Right atrium auricular region (tissue), 2 donors: Measurements from ENCODE around the gene RYR3. TPM values are rescaled to one million over a fixed set of nuclear protein-coding genes. Genes with fewer than 3 reads are reported as not detected.

Experiments used
- DNase-seq: peaks from one replicate; pipeline ENCODE4 v3.0.0-alpha.2; 2019; ENCODE audit warnings: low spot score
- H3K27ac ChIP-seq, 2 donors: fragments of 200-600 bp; sonication (generic); 1 replicate in 1 of 2; 2 replicates in 1 of 2; pipeline ENCODE4 v1.5.1; 2016 to 2019
- H3K27me3 ChIP-seq, 2 donors: fragments of 200-600 bp; sonication (generic); one replicate each; pipeline versions ENCODE4 v1.5.1 to v1.6.0; 2017 to 2019
- H3K36me3 ChIP-seq: fragments of 200-600 bp; sonication (generic); one replicate; pipeline ENCODE4 v1.5.1; 2016
- H3K4me1 ChIP-seq, 2 donors: fragments of 200-600 bp; sonication (generic); one replicate each; pipeline versions ENCODE4 v1.5.1 to v1.6.0; 2017 to 2019
- H3K4me3 ChIP-seq, 2 donors: fragments of 200-600 bp; sonication (generic); 1 replicate in 1 of 2; 2 replicates in 1 of 2; pipeline ENCODE4 v1.5.1; 2017 to 2019; ENCODE audit warnings: mild to moderate bottlenecking in 1 of 2, moderate library complexity in 1 of 2
- H3K9me3 ChIP-seq, 2 donors: fragments of 200-600 bp; sonication (generic); one replicate each; pipeline ENCODE4 v1.5.1; 2019
- total RNA-seq, 2 donors: library from RNA; depleted of rRNA; stranded (reverse); fragments of >200 nt; gene quantifications; one replicate each; pipeline ENCODE4 v1.1.0, GENCODE V29; 2016
- TF ChIP-seq, protein P1 (sequence below), 2 donors: fragments of 200-600 bp; sonication (generic); IDR thresholded peaks; one replicate each; pipeline ENCODE4 v1.5.1; 2019; ENCODE audit warnings: antibody characterized with exemption in 2 of 2

The RYR3 gene
- total RNA-seq, 2 donors from 2014 or later: 0.08 to 0.11 TPM

DNA sequence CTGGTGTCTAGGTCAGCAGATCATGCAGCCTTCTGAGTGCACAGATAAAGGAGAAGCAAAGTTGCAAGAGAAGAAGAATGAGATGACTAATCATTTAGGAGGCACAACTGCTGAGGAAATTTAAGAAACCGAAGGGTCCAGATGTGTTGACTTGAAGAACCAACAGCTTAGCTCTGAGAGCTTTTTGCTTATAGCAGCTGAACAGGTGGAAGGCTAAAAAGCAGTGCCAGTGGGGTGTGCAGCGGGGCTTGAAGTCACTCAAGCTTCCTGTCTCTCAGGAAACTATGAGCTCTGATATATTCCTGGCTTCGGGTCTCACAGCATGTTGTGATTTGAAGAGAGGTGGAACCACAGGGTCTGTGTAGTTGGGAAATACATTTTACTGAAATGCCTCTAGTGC, 305.7 kb downstream of the RYR3 start:
- no peaks in the 10 kb centered on the region for H3K4me1 ChIP-seq
- TF ChIP-seq, protein P1, sequence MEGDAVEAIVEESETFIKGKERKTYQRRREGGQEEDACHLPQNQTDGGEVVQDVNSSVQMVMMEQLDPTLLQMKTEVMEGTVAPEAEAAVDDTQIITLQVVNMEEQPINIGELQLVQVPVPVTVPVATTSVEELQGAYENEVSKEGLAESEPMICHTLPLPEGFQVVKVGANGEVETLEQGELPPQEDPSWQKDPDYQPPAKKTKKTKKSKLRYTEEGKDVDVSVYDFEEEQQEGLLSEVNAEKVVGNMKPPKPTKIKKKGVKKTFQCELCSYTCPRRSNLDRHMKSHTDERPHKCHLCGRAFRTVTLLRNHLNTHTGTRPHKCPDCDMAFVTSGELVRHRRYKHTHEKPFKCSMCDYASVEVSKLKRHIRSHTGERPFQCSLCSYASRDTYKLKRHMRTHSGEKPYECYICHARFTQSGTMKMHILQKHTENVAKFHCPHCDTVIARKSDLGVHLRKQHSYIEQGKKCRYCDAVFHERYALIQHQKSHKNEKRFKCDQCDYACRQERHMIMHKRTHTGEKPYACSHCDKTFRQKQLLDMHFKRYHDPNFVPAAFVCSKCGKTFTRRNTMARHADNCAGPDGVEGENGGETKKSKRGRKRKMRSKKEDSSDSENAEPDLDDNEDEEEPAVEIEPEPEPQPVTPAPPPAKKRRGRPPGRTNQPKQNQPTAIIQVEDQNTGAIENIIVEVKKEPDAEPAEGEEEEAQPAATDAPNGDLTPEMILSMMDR (IDR thresholded peaks at IDR 0.05): no peak
- DNase-seq: no peak
- no peaks in the 10 kb centered on the region for H3K27me3 ChIP-seq
- no peak overlapping the region for H3K27ac ChIP-seq
- no peak overlapping the region for H3K4me3 ChIP-seq
- no peaks in the 10 kb centered on the region for H3K9me3 ChIP-seq
- no peaks in the 10 kb centered on the region for H3K36me3 ChIP-seq

GRCh38 chr15:33618350-33618749, 307.6 kb downstream of the RYR3 start:
- Histone ChIP-seq H3K36me3 (no peaks in the 10 kb centered on the region), H3K4me1 (no peaks in the 10 kb centered on the region), H3K27ac (no peak overlapping the region), H3K9me3 (no peaks in the 10 kb centered on the region), H3K4me3 (no peak overlapping the region), H3K27me3 (no peaks in the 10 kb centered on the region)
- DNase-seq: no peak
- TF ChIP-seq, protein P1 (IDR thresholded peaks at IDR 0.05): no peak

- H3K9me3 ChIP-seq: no peaks in the 10 kb centered on the region
- no peaks in the 10 kb centered on the region for H3K27me3 ChIP-seq
- H3K27ac ChIP-seq: no peak overlapping the region
- TF ChIP-seq, protein P1 (IDR thresholded peaks at IDR 0.05): no peak
- no peak overlapping the region for H3K4me3 ChIP-seq
- H3K4me1 ChIP-seq: no peaks in the 10 kb centered on the region
- DNase-seq: no peak
- H3K36me3 ChIP-seq: no peaks in the 10 kb centered on the region
Observed at GRCh38 chr15:33621141-33621540, 310.4 kb downstream of the RYR3 start.

- TF ChIP-seq, protein P1 (IDR thresholded peaks at IDR 0.05): no peak
- DNase-seq: no peak
- no peaks in the 10 kb centered on the region for H3K27me3 ChIP-seq
- H3K9me3 ChIP-seq: no peaks in the 10 kb centered on the region
- H3K36me3 ChIP-seq: no peaks in the 10 kb centered on the region
- no peaks in the 10 kb centered on the region for H3K4me1 ChIP-seq
- H3K4me3 ChIP-seq: no peak overlapping the region
- H3K27ac ChIP-seq: no peak overlapping the region
Observed at GRCh38 chr15:33623010-33623409, 312.2 kb downstream of the RYR3 start.

DNA sequence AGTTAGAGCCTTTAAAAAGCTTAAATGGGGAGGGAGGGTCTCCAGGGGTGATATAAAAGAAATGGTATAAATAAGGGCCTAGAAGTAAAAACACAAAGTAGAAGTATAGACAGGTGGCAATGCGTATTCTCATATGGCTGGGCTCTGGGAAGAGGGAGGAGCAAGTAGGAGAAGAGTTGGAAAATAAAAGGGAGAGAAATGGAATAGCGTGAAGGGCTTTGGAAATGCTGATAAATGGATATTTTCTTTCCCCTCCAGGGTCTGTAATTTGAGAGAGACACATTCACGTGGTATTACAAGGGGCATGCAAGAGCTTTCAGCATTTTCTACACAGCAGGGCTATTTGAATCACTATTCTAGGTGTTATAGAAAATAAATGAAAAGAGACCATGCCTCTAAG, 313.7 kb downstream of the RYR3 start:
- no peak overlapping the region for H3K27ac ChIP-seq
- no peaks in the 10 kb centered on the region for H3K36me3 ChIP-seq
- TF ChIP-seq, protein P1 (IDR thresholded peaks at IDR 0.05): no peak
- no peaks in the 10 kb centered on the region for H3K27me3 ChIP-seq
- no peaks in the 10 kb centered on the region for H3K9me3 ChIP-seq
- no peak overlapping the region for H3K4me3 ChIP-seq
- no peak for DNase-seq
- H3K4me1 ChIP-seq: no peaks in the 10 kb centered on the region

DNA sequence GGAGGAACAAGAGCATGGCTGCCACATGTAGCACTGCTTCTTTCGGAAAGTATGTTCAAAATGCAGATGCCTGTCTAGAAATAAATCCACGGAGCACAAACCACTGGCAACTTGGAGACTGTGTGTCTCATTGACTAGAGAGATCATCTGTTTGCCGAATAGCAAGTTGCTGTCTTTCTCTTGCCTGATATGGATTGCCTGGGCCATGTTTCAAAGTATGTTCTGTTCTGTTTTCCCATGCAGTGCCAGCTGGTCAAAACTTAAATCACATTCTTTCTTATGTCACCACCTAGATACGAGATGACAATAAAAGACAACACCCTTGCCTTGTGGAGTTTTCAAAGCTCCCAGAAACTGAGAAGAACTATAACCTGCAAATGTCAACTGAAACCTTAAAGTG, 318.9 kb downstream of the RYR3 start:
- Histone ChIP-seq H3K4me3 (no peak overlapping the region), H3K27ac (no peak overlapping the region), H3K4me1 (no peaks in the 10 kb centered on the region), H3K9me3 (no peaks in the 10 kb centered on the region), H3K27me3 (no peaks in the 10 kb centered on the region), H3K36me3 (no peaks in the 10 kb centered on the region)
- no peak for DNase-seq
- TF ChIP-seq, protein P1 (IDR thresholded peaks at IDR 0.05): no peak
